Hepatocyte (in vitro differentiated cells): ENCODE results near the gene MUC6.

Experiments used
- EZH2 ChIP-seq: fragments of 200-600 bp; sonication (generic); IDR thresholded peaks from 2 replicates; pipeline ENCODE4 v1.6.1; 2016; ENCODE audit warnings: antibody characterized with exemption, mild to moderate bottlenecking, borderline replicate concordance
- TF ChIP-seq, protein P1 (sequence below): fragments of 200-600 bp; sonication (generic); IDR thresholded peaks from 2 replicates; pipeline ENCODE4 v1.5.1; 2016; ENCODE audit warnings: antibody characterized with exemption, mild to moderate bottlenecking; ENCODE audit not compliant: poor library complexity

GRCh38 chr11:1008803-1009145, 27.7 kb downstream of the MUC6 start:
- TF ChIP-seq, protein P1, sequence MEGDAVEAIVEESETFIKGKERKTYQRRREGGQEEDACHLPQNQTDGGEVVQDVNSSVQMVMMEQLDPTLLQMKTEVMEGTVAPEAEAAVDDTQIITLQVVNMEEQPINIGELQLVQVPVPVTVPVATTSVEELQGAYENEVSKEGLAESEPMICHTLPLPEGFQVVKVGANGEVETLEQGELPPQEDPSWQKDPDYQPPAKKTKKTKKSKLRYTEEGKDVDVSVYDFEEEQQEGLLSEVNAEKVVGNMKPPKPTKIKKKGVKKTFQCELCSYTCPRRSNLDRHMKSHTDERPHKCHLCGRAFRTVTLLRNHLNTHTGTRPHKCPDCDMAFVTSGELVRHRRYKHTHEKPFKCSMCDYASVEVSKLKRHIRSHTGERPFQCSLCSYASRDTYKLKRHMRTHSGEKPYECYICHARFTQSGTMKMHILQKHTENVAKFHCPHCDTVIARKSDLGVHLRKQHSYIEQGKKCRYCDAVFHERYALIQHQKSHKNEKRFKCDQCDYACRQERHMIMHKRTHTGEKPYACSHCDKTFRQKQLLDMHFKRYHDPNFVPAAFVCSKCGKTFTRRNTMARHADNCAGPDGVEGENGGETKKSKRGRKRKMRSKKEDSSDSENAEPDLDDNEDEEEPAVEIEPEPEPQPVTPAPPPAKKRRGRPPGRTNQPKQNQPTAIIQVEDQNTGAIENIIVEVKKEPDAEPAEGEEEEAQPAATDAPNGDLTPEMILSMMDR: no peak
- TF ChIP-seq EZH2: no peak
